ENCODE data around the gene MBLAC1. TPM values are rescaled to one million over a fixed set of nuclear protein-coding genes. Genes with fewer than 3 reads are reported as not detected.

Gene MBLAC1, protein sequence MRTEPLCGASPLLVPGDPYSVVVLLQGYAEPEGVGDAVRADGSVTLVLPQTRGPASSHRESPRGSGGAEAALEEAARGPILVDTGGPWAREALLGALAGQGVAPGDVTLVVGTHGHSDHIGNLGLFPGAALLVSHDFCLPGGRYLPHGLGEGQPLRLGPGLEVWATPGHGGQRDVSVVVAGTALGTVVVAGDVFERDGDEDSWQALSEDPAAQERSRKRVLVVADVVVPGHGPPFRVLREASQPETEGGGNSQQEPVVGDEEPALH
- 2.4 and 3.7 TPM in 2 replicates for total RNA-seq

DNA sequence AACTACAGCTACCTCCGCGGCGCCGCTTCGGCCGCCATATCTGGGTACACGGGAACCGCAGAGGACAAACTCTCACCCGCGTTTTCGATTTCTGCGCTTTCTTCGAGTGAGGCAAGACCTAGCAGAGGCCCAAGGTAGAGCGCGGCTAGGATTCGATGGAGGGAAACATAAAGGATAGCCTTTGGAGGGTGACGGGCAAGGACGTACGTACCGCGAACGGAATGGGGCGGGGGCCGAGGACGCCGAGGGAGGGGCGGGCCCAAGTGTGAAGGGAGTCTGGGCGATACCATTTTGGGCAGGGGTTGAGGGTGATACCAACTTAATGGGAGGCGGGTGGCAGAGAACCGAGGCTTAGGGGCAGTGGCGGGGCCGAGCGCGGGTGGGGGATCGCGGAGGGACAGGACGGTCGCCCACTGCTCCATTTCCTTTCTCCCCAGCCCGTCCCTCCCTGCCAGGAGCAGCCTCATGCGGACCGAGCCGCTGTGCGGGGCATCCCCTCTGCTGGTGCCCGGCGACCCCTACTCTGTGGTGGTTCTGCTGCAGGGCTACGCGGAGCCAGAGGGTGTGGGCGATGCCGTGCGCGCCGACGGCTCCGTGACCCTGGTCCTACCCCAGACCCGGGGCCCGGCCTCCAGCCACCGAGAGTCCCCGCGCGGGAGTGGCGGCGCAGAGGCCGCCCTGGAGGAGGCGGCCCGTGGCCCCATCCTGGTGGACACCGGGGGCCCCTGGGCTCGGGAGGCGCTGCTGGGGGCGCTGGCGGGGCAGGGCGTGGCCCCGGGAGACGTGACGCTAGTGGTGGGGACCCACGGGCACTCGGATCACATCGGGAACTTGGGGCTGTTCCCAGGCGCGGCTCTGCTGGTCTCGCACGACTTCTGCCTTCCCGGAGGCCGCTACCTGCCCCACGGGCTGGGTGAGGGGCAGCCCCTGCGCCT is at the start of gene MBLAC1:
TSS of gene MBLAC1 (plus strand) at position 37 of the 935 bp plus-strand sequence. CDS start at position 466, 429 bp downstream.
- DNase-seq: peak; percentile 95

DNA sequence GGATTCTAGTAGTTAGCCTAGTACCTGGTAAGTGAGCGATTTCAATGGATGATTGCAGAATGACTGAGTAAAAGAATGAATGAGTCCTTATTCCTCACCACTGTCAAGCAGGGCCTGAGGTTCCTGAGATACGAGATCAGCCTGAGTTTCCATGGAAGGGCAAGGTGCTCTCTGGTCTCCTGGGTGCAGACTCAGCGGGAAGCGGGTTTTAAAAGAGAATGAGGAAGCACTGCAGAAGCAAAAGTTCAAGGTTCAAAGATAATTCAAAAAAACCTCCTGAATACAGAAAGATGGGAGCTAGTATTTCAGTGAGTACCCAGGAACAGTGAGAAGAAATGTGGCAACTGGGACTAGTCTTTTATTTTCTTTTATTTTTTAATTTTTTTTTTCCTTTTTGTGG is 49.6 kb upstream of the MBLAC1 start:
- no peak for DNase-seq

DNA sequence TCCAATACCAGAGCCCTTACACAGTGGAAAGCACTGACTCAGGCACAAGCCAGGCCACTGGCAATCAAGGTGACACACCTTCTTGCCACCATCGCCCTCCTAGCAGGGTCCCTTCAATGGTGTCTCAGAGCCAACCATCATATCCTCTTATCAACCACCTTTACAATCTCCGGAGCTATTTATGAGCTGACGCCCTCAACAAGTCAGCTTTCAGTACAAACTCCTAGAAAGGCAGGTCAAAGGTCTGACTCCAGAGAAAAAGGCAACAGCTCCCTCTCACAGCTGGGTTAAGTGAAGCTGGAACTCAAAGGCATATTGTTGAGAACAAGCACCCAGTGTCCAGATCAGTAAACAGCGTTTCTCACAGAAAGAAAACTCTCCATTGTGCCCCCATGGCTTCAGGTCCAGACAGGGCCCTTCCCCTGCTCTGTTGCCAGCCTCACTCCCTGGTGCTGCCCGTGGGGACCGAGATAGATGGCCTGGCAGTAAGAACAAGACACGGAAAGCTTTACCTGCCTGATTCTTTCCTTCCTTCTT is 47.7 kb upstream of the MBLAC1 start:
- no peak for DNase-seq

DNA sequence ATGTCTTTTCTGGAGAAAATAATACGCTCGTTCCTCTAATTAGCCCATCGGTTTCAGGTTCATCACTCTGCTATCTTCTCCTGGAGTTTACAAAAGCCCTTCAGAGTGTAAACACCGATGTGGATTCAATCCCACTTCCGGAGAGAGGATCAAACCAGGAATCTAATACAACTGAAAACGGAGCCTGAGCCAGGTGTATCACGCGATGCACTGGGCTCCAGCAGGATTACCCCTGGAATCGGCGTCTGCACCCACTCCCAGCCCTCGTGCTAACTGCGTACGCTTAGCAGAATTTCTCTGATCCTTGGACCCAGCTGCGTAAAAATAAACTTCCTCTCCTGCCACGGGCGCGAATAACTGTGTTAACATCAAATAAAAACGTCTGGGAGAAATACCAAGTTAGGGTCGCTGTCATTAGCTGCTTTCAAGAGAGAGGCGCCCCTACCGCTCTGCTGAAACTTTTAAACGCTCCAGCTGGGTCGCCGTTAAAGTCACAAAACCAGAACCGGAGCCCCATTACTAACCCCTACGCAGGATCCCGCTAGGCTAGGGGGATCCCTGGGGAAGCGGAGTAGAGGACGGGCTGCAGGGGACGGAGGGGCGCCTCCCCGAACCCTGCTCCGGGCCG is 45.7 kb upstream of the MBLAC1 start:
- DNase-seq: peak; percentile 37

DNA sequence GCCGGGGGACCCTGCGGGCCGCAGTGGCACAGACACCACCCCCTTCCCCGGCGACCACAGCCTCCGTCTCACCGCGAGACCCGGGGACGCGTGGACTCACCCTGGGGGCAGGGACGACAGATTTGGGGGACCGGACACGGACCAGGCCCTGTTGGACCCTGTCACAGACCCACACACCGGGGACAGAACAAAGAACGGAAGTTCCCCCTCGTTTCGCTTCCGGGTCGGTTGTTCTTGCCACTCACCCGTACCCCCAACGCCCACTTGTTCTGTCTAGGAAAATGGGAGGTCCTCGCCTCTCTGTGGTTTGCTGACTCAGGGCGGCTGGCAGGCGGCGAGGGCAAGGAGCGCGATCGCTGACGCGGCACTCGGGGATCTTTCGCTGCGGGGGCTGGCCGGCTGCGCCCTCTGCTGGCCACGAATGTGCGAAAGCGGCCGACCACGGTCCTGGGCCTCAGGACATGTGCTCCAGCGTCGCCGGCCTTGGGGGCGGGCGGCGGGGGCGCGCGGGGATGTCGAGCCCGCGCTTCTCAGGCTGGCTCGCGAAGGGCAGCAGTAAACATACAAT is 45.1 kb upstream of the MBLAC1 start, which contains the start of gene ZNF3:
TSS of gene ZNF3 (minus strand) at position 189 of the 568 bp plus-strand sequence. CDS start 4,366 bp downstream, outside the sequence.
- DNase-seq: peak; percentile 100

DNA sequence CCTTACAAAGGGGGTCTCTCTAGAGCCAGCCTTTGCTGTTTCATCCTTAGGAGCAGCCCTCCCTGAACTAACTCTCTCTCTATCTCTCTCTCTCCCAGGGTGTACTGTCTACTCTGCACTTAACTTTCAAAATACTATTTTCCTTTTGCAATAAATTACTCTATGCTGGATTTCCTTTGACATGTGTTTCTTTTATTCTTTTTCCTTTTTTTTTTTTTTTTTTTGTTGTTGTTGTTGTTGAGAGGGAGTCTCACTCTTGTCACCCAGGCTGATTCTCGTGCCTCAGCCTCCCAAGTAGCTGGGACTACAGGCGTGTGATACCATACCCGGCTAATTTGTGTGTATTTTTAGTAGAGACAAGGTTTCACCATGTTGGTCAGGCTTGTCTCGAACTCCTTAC is 43.8 kb upstream of the MBLAC1 start:
- DNase-seq: no peak

DNA sequence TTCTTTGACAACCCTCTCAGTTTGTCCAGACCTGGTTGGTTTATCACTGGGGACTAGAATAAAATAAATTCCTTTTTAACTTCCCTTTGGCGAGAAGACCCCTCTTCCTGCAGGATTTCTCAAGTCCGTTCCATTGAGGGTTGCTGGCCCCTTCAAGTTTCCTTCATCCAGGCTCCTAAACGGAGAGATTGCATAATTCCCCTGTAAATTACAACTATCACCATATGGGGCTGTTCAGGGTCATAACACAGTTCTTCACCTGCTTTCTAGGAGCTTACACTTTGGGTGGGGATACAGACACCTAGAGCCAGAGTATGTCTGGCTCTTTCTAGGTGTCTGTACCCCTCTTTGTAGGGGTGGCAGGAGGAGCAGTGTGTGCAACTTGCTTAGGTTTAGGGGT is 41.3 kb upstream of the MBLAC1 start:
- DNase-seq: no peak

DNA sequence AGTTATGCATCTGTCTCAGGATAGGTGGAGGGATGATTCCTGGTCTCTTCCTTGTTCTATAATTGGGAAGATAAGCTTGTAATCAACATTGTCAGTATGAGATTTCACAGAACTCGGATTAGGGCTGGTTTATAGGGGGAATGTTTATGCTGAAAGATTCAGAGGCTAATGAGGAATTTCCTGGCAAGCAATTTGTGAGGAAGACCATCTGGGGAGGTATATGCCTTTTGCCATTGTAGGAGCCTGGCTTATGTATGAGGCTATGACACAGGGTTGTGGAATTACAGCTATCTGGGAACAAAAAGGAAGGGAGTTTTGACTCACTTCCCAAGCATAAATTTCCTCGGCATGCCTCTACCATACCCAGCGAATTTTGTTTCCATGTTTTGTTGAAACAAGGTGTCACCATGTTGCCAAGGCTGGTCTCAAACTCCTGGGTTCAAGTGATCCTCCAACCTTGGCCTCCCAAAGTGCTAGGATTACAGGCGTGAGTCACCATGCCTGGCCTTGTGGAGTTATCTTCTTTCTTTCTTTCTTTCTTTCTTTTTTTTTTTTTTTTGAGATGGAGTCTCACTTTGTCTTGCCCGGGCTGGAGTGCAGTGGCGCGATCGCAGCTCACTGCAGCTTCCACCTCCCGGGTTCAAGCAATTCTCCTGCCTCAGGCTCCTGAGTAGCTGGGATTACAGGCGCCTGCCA is 39.6 kb upstream of the MBLAC1 start:
- peak; percentile 99 for DNase-seq

DNA sequence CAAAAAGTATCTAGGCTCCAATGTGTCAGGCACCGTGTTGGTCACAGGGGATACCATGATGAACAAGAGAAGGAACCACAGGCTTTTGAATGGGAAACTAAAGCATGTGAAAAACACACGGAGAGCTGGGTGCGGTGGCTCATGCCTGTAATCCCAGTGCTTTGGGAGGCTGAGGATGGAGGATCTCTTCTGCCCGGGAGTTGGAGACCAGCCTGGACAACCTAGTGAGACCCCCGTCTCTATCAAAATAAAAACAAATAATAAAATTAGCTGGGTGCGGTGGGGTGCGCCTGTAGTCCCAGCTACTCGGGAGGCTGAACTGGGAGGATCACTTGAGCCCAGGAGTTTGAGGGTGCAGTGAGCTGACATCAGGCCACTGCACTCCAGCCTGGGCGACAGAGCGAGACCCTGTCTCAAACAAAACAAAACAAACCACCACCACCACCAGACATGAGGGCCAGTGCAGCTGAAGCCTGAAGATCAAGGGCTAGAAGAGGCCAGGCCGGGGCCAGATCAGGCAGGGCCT is 38.6 kb upstream of the MBLAC1 start:
- DNase-seq: no peak

DNA sequence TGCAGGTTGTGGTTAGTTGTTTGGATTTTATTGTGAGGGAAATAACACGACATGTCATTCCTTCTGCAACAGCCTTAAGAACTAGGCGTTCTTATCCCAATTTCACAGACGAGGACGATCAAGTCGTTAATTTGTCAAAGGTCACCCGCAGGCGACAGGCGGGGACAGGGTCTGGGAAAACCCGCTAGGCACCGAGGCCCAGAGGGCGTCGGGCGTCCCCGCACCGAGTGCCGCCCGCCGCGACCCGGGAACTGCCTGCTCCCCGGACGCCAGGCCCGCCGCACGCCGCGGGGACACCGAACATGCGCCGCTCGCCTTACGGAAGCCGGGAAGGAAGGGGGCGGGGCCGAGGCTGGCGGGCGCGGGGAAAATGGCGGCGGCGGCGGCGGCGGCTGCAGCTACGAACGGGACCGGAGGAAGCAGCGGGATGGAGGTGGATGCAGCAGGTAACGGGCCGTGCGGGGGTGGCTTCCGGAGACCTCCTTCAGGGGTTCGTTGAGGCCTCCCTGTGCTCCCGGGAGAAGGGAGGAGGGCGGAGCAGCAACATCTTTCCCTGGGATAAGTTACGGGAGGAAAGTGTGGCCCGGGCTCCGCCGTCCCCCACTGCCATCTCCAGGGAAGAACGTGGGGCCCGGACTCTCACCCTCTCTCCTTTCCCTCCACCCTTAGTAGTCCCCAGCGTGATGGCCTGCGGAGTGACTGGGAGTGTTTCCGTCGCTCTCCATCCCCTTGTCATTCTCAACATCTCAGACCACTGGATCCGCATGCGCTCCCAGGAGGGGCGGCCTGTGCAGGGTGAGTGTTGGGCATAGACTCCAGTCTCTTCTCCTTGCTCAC is 37.9 kb upstream of the MBLAC1 start, which contains the start of gene COPS6:
TSS of gene COPS6 (plus strand) at position 349 of the 837 bp plus-strand sequence. CDS start at position 371, 22 bp downstream.
- DNase-seq: peak; percentile 83

DNA sequence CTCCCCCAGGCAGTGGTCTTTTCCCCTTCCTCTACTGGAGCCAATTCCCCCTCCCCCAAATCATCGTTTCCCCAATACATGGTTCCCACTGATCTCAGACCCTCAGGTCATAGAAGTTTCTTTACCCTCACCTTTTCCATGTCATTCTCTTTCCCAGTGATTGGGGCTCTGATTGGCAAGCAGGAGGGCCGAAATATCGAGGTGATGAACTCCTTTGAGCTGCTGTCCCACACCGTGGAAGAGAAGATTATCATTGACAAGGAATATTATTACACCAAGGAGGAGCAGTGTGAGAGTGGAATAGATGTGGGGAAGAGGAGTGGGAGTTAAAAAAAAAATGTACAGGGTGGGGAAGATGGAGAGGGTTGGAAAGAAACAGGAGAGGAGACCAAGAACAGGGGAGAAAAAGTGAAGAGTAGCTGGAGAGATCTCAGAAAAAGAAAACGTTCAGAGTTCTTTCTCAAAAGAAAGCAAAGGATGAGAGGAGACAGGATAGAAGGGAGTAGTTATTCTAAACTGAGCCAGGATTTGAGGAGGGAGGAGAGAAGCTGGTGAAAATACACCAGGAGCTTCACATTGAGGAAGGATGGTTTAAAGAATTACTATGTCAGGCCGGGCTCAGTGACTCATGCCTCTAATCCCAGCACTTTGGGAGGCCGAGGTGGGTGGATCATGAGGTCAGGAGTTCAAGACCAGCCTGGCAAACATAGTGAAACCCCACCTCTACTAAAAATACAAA is 37.1 kb upstream of the MBLAC1 start:
- no peak for DNase-seq

DNA sequence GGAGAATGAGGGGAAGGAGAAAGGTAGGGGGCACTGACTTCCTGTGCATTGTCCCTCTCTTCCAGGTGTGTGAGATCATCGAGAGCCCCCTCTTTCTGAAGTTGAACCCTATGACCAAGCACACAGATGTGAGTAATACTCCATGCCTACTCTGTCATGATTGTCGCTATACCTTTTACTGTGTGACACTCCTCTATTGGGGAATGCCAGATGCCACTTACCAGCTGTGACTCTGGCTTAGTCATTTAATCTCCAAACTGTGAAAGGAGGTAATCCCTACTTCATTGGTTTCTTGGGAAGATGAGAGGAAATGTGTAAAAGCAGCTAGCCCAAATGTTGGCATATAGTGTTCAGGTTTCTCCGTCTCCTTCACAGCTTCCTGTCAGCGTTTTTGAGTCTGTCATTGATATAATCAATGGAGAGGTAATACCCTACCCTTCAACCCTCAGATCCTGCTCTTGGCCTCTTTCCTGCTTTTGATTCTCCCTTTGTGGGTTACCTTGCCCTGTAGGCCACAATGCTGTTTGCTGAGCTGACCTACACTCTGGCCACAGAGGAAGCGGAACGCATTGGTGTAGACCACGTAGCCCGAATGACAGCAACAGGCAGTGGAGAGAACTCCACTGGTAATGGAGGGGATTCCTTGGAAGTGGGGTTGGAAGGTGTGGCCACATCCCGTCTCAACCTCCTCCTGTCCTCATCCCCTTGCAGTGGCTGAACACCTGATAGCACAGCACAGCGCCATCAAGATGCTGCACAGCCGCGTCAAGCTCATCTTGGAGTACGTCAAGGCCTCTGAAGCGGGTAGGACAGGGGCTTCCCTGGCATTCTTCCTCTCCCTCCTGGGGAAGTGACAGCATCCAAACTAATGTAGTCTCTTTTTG is 36.0 kb upstream of the MBLAC1 start:
- no peak for DNase-seq

DNA sequence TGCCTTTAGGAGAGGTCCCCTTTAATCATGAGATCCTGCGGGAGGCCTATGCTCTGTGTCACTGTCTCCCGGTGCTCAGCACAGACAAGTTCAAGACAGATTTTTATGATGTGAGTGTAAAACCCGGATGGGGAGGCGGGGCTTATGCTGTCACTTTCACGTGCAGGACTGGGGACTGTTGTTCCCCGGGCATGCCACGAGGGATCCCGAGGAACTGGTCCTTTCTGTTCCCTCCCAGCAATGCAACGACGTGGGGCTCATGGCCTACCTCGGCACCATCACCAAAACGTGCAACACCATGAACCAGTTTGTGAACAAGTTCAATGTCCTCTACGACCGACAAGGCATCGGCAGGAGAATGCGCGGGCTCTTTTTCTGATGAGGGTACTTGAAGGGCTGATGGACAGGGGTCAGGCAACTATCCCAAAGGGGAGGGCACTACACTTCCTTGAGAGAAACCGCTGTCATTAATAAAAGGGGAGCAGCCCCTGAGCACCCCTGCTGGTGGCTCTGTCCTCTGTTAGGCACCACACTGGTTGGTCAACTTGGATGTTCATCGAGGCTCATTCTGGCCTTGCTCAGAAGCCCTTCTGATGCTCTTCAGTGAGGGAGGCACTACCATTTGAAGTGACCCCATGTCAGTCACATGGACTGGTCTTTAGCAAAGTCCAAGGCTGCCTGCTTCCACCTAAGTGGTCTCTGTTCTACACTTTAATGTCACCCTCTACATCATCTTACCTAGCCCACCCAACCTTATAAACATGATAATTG is 35.2 kb upstream of the MBLAC1 start:
- DNase-seq: peak; percentile 24

DNA sequence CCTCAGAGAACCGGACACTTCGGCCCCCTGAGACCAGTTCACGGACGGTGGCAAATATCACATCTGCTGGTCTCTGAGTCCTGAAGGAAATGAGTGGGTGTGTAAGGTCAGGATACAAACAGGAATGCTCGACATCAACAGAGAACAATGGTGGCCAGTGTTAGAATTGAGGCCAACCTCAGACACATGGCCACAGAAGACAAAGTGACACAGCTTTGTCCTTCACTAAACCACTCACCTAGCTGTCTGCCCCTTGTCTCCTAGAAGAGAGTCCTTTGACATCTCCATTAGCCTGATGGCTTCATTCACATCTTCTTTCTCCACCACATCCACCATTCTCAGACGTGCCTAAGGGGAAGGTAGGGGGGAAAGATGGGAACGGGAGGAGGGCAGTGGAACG is 33.7 kb upstream of the MBLAC1 start:
- DNase-seq: peak; percentile 70

DNA sequence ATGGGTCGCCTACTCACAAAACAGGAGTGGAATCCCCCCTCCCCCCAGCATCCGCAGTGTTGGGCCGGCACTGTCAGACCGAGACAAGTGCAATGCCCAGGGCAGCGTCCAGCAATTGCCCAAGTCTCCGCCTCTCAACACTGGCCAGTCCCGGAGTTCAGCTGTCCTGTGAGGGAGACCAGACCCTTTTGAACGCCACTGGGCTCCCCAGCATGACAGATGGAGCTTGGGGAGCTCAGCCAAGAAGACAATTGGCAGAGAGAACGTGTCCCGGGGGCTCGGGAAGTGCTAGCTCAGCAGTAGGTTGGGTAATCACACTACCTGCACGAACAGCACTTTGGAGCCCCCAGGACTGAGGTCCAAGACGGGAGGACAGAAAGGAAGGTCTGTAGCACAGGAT is 33.3 kb upstream of the MBLAC1 start:
- DNase-seq: peak; percentile 26

DNA sequence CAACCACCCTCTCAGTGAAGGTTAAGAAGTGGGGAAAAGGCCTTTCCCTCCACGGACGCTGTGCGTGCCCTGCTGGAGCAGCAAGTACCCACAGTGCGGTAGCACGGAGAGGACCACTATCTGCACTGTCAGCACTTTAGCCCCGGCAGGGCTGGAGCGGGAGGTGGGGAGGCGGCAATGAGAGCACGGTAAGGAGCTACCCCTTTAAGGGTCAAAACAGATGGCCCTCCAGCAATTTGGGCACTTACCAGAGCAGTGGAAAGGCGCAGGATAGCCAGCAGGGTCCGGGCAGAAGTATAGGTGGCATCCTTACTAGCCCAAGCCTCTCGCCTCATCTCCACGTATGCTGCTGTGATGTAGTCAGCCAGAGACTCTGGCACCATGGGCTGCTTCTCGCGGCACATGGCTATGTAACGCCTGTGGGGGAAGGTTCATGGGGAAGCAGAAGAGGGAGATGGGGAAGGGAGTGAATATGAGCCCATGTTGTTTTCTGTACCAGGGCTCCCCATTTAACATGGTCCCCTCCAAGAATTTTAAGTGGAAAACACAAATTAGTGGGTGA is 32.8 kb upstream of the MBLAC1 start:
- DNase-seq: no peak

DNA sequence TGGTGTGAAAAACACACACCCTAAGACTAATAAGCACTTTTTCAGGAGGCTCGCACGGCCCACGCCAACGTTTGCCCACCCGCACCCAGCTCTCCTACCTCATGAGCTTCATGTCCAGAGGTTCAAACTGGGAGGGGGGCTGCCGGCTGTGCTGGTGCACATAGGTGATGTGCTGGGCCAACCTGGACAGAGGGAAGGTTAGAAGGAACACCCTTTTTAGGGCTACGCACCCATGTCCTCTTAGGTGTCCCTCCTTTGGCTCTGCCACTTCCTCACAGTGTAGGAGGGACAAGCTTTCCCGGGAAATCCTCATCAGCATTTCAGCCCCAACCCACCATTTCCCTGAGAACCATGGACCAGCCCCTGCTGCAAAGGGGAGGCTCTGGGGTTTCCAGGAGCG is 31.5 kb upstream of the MBLAC1 start:
- DNase-seq: no peak

DNA sequence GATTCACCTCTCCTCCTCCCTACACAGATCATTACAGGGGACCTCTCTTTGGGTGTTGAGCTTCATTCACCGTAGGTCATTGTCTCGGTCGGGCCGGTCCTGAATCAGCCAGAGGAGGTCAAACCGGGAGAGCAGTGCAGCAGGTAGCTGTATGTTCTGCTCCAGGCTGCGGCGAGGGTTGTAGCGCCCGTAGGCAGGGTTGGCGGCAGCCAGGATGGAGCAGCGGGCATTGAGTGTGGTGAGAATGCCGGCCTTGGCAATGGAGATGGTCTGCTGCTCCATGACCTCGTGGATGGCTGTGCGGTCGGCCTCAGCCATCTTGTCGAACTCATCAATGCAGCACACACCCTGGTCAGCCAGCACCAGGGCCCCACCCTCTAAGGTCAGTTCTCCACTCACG is 31.1 kb upstream of the MBLAC1 start:
- DNase-seq: no peak

Data from dermis blood vessel endothelial cell (primary cell).